ENCODE results near the gene SLC16A4. TPM values are rescaled to one million over a fixed set of nuclear protein-coding genes. Genes with fewer than 3 reads are reported as not detected.

The SLC16A4 gene
- total RNA-seq, 3 donors from 2014 or later, result 0.96 to 31.5 (median 14.4) TPM

- no peaks in the 10 kb centered on the region for H3K27me3 ChIP-seq
- no peak overlapping the region for H3K4me3 ChIP-seq
- H3K4me1 ChIP-seq, result peaks cover 0 to 5% of the 10 kb centered on the region in 2 donors
- intact Hi-C loops (cut with DNase I; ENCODE audit: low total_unique reads), result no loop called here
- no peak overlapping the region for H3K27ac ChIP-seq
- no peak for DNase-seq (ENCODE audit: low spot score in 2 of 2)
- no peaks in the 10 kb centered on the region for H3K9me3 ChIP-seq
- no peak for TF ChIP-seq POLR2AphosphoS5 (IDR thresholded peaks at IDR 0.05)
- no peak for TF ChIP-seq CTCF (IDR thresholded peaks at IDR 0.05)
- peaks cover 4% of the 10 kb centered on the region for H3K36me3 ChIP-seq
Observed at GRCh38 chr1:110348771-110349170, 42.1 kb downstream of the SLC16A4 start.

- H3K4me1 ChIP-seq, result peaks cover 0 to 5% of the 10 kb centered on the region in 2 donors
- no peak for DNase-seq (ENCODE audit: low spot score in 2 of 2)
- H3K36me3 ChIP-seq, result peaks cover 4% of the 10 kb centered on the region
- intact Hi-C loops (cut with DNase I; ENCODE audit: low total_unique reads), result no loop called here
- H3K9me3 ChIP-seq, result no peaks in the 10 kb centered on the region
- TF ChIP-seq POLR2A (IDR thresholded peaks at IDR 0.05) (no peak), CTCF (IDR thresholded peaks at IDR 0.05) (no peak), POLR2AphosphoS5 (IDR thresholded peaks at IDR 0.05) (no peak)
- H3K27me3 ChIP-seq, result no peaks in the 10 kb centered on the region
- no peak overlapping the region for H3K27ac ChIP-seq
- H3K4me3 ChIP-seq, result no peak overlapping the region
Observed at GRCh38 chr1:110348050-110348449, 42.8 kb downstream of the SLC16A4 start.

GRCh38 chr1:110347182-110347893 lies 43.5 kb downstream of the SLC16A4 start:
- Histone ChIP-seq H3K9me3 (no peaks in the 10 kb centered on the region), H3K27ac (no peak overlapping the region), H3K4me3 (no peak overlapping the region), H3K27me3 (no peaks in the 10 kb centered on the region), H3K4me1 (peaks cover 0 to 5% of the 10 kb centered on the region in 2 donors), H3K36me3 (peaks cover 4% of the 10 kb centered on the region)
- no peak for DNase-seq (ENCODE audit: low spot score in 2 of 2)
- TF ChIP-seq POLR2A (IDR thresholded peaks at IDR 0.05) (no peak), CTCF (IDR thresholded peaks at IDR 0.05) (no peak), POLR2AphosphoS5 (IDR thresholded peaks at IDR 0.05) (no peak)
- intact Hi-C loops (cut with DNase I; ENCODE audit: low total_unique reads), result no loop called here

- DNase-seq (ENCODE audit: low spot score in 2 of 2), result no peak
- Histone ChIP-seq H3K36me3 (peaks cover 4% of the 10 kb centered on the region), H3K4me1 (peaks cover 0 to 8% of the 10 kb centered on the region in 2 donors), H3K27ac (no peak overlapping the region), H3K27me3 (no peaks in the 10 kb centered on the region), H3K9me3 (no peaks in the 10 kb centered on the region), H3K4me3 (no peak overlapping the region)
- no peak for TF ChIP-seq CTCF (IDR thresholded peaks at IDR 0.05)
- no peak for TF ChIP-seq POLR2AphosphoS5 (IDR thresholded peaks at IDR 0.05)
- no peak for TF ChIP-seq POLR2A (IDR thresholded peaks at IDR 0.05)
- intact Hi-C loops (cut with DNase I; ENCODE audit: low total_unique reads), result no loop called here
Observed at GRCh38 chr1:110346690-110347089, 44.1 kb downstream of the SLC16A4 start.

GRCh38 chr1:110345480-110345879 lies 45.3 kb downstream of the SLC16A4 start:
- Histone ChIP-seq H3K36me3 (peaks cover 4% of the 10 kb centered on the region), H3K27ac (no peak overlapping the region), H3K4me3 (no peak overlapping the region), H3K27me3 (no peaks in the 10 kb centered on the region), H3K4me1 (peaks cover 0 to 19% of the 10 kb centered on the region in 2 donors), H3K9me3 (no peaks in the 10 kb centered on the region)
- intact Hi-C loops (cut with DNase I; ENCODE audit: low total_unique reads), result no loop called here
- no peak for TF ChIP-seq POLR2A (IDR thresholded peaks at IDR 0.05)
- no peak for TF ChIP-seq CTCF (IDR thresholded peaks at IDR 0.05)
- TF ChIP-seq POLR2AphosphoS5 (IDR thresholded peaks at IDR 0.05), result no peak
- no peak for DNase-seq (ENCODE audit: low spot score in 2 of 2)
